Muscle of leg (tissue), 16 donors: ENCODE results near the gene AFF4. TPM values are rescaled to one million over a fixed set of nuclear protein-coding genes. Genes with fewer than 3 reads are reported as not detected.
A peak's percentile ranks its signal among the peaks of the same experiment; 100 is the strongest.
"Not testable (repeated sequence)": the region's sequence is repeated elsewhere in the genome, so short reads cannot be mapped to it uniquely, and the experiment has no call there.

Source experiments
- DNase-seq: peaks from one replicate; pipeline ENCODE4 v3.0.0; 2013
- H3K27ac ChIP-seq: one replicate; pipeline ENCODE4 v1.5.1; 2013; ENCODE audit warnings: mild to moderate bottlenecking, low read length, control low read depth
- H3K27me3 ChIP-seq: one replicate; pipeline ENCODE4 v1.6.1; 2013; ENCODE audit warnings: low read length; ENCODE audit not compliant: control insufficient read depth, insufficient read depth
- H3K36me3 ChIP-seq: one replicate; pipeline ENCODE4 v1.6.1; 2013; ENCODE audit warnings: low read length; ENCODE audit not compliant: control insufficient read depth, insufficient read depth
- H3K4me1 ChIP-seq: one replicate; pipeline ENCODE4 v1.6.1; 2013; ENCODE audit warnings: low read length; ENCODE audit not compliant: control insufficient read depth, insufficient read depth
- H3K4me3 ChIP-seq: one replicate; pipeline ENCODE4 v1.5.1; 2013; ENCODE audit warnings: low read length, control low read depth
- H3K9me3 ChIP-seq: replicated peaks from 2 replicates; pipeline ENCODE4 v1.6.1; 2013; ENCODE audit warnings: low read depth, low read length; ENCODE audit not compliant: control insufficient read depth
- WGBS: methylation state at CpG from one replicate; pipeline ENCODE4 v1.1.5; 2013; ENCODE audit warnings: missing lambda C conversion rate; ENCODE audit not compliant: insufficient coverage; 5-methylcytosine and 5-hydroxymethylcytosine counted together
- long read RNA-seq, 11 donors: transcript quantifications; one replicate each; lab custom pipeline, GENCODE V29; 2026
- polyA plus RNA-seq, 8 donors: library from polyadenylated mRNA; unstranded; fragments of 120-200 nt; gene quantifications; one replicate each; pipeline versions ENCODE4 v1.2.1 to v1.2.3, GENCODE V29; 2013; ENCODE audit warnings: inconsistent platforms in 1 of 8, low replicate concordance in 1 of 8; ENCODE audit not compliant: insufficient read length in 8 of 8, insufficient read depth in 1 of 8
- total RNA-seq: library from RNA; stranded (reverse); fragments of 120-200 nt; gene quantifications from one replicate; pipeline ENCODE4 v1.2.4, GENCODE V29; 2013

The AFF4 gene
- total RNA-seq = 32.3 TPM
- polyA plus RNA-seq = 10 to 100 TPM; 25.5 to 51.8 (median 39.7) TPM
- long read RNA-seq, donor 1 = 0 reads
- long read RNA-seq, donor 2 = 0 reads
- long read RNA-seq, donor 3, full-length matches to known transcripts = 1 of 6 reads
- long read RNA-seq, donor 3, partial matches to known transcripts = 5 of 6 reads
- long read RNA-seq, donor 3, other reads (novel, unspliced or antisense) = 0 of 6 reads
- long read RNA-seq, donor 4, partial matches to known transcripts = 10 of 10 reads
- long read RNA-seq, donor 4, other reads (novel, unspliced or antisense) = 0 of 10 reads
- long read RNA-seq, donor 5, full-length matches to known transcripts = 5 of 30 reads
- long read RNA-seq, donor 5, partial matches to known transcripts = 25 of 30 reads
- long read RNA-seq, donor 5, other reads (novel, unspliced or antisense) = 0 of 30 reads
- long read RNA-seq, donor 6, full-length matches to known transcripts = 4 of 16 reads
- long read RNA-seq, donor 6, partial matches to known transcripts = 12 of 16 reads
- long read RNA-seq, donor 6, other reads (novel, unspliced or antisense) = 0 of 16 reads
- long read RNA-seq, donor 7, partial matches to known transcripts = 0 of 1 reads
- long read RNA-seq, donor 7, other reads (novel, unspliced or antisense) = 0 of 1 reads
- long read RNA-seq, donor 8, partial matches to known transcripts = 13 of 13 reads
- long read RNA-seq, donor 8, other reads (novel, unspliced or antisense) = 0 of 13 reads
- long read RNA-seq, donor 9, partial matches to known transcripts = 0 of 1 reads
- long read RNA-seq, donor 9, other reads (novel, unspliced or antisense) = 0 of 1 reads
- long read RNA-seq, donor 10, partial matches to known transcripts = 17 of 17 reads
- long read RNA-seq, donor 10, other reads (novel, unspliced or antisense) = 0 of 17 reads
- long read RNA-seq, donor 11, full-length matches to known transcripts = 1 of 7 reads
- long read RNA-seq, donor 11, partial matches to known transcripts = 6 of 7 reads
- long read RNA-seq, donor 11, other reads (novel, unspliced or antisense) = 0 of 7 reads

DNA sequence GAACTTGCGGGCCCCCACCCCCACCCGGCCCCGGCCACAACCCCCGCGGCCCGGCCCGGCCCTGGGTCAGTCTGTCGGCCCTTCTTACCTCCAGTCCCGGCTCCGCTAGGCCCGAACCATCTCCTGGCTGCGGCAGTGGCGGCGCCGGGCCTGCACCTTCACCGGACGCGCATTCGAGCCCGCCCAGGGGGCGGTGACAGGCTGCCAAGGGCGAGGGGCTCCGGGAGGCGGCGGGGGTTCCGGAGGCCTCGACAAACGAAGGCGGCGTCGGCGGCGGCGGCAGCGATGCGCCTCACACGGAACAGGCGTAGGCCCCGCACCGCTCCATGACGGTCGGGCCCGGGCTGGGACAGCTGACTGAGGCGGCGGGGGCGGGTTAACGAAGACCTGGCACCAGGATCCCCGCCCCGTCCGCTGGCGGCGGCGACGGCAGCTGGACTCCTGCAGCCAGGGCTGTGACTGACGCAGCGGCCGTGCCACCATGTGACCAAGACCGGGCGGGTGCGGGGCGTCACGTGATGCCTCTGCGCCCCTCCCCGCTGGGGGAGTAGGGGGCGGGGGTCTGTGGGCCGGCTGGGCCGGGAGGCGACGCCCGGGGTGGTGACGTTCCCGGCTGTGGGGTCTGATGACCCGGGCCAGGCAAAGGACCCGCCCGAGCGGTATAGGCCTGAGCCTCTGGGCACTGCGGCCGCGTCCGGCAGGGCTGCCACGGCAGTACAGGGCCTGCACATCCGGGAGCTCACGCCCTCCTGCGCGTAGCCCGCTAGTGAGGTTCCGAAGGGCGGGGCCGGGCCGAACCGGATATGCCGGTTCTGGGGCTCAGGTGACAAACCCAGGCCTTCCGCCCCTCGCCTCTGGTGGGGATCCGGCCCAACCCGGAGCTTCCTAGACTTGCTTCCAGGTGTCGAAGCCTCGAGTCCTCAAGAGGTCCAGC, at the start of gene AFF4:
Gene AFF4 (minus strand): TSS at position 464 of the 934 bp plus-strand sequence. CDS start 26,445 bp downstream, outside the sequence.
- Histone ChIP-seq H3K4me3 (peak within 1 kb of the TSS; percentile 76), H3K36me3 (no peaks in the 10 kb centered on the region), H3K27ac (peak within 1 kb of the TSS; percentile 98), H3K9me3 (no peaks in the 10 kb centered on the region), H3K4me1 (peaks cover 13% of the 10 kb centered on the region), H3K27me3 (no peaks in the 10 kb centered on the region)
- 0% methylated on average over 92 of the region's 98 CpGs for WGBS
- DNase-seq = peak; percentile 99

- not testable (repeated sequence) for H3K27ac ChIP-seq, DNase-seq, H3K36me3 ChIP-seq, H3K9me3 ChIP-seq, H3K4me3 ChIP-seq, H3K4me1 ChIP-seq, H3K27me3 ChIP-seq
- 86% methylated on average over 1 of the region's 6 CpGs for WGBS
Measured at GRCh38 chr5:133008455-133008854, 45.0 kb upstream of the AFF4 start.

DNA sequence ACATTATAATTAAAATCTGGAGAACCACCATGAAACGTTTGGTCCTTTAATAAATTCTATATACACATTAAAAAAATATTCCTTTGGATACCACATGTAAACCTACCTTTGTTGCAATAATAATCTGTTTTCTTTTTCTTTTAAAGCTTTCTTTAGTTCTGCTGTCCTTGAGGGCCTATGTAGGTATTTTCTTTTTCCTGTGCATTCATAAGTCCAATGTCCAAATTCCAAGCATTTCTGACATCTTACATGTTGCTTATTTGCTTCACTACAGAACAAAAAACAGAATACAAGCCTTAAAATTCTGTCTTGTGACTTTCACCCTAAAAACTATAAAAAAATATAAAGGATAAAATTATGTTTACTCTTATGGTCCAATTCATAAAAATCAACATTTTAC, 43.2 kb upstream of the AFF4 start:
- no peak for DNase-seq
- Histone ChIP-seq H3K36me3 (peaks cover 11% of the 10 kb centered on the region), H3K27ac (no peak overlapping the region), H3K4me1 (no peaks in the 10 kb centered on the region), H3K9me3 (no peaks in the 10 kb centered on the region), H3K27me3 (no peaks in the 10 kb centered on the region), H3K4me3 (no peak overlapping the region)
- WGBS = no CpG with 5 or more reads among the region's 1 CpG

DNA sequence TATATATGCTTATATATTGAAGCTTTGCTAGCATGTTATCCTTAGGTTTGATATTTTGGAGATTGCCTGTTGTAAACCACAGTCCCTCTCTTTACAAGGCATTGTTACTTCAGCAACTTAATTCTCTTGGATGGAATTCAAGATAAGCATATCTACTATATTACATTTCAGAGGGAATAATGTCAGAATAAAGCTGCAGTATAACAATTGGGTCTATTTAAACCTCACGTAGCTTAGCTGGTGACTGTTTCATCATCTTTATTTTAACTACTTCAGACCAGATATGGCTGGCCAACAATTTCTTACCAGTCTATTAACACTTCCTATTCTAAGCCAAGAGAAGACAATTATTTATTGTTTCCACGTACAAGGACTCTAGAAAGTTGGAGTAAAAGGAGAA, 35.8 kb upstream of the AFF4 start:
- Histone ChIP-seq H3K36me3 (peaks cover 11% of the 10 kb centered on the region), H3K4me3 (no peak overlapping the region), H3K27ac (no peak overlapping the region), H3K4me1 (no peaks in the 10 kb centered on the region), H3K27me3 (no peaks in the 10 kb centered on the region), H3K9me3 (no peaks in the 10 kb centered on the region)
- DNase-seq = no peak
- no CpG with 5 or more reads among the region's 2 CpGs for WGBS

DNA sequence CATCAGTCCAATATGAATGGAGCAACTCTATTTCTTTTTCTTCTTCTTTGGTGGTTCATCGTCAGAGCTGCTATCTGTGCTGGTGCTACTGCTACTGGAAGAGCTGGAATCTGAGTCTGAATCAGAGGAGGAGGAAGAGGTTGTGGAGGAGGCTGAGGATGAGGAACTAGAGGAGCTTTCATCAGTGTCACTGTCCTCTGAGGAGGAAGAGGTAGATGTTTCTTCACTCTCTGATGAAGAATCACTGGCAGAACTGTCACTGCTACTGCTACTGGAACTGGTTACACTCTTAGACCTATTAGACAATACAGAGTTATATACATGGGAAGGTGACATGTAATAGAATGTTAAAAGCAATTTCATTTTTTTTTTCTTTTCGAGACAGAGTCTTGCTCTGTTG, 35.1 kb upstream of the AFF4 start:
- no peaks in the 10 kb centered on the region for H3K27me3 ChIP-seq
- no peaks in the 10 kb centered on the region for H3K9me3 ChIP-seq
- no peak overlapping the region for H3K4me3 ChIP-seq
- H3K4me1 ChIP-seq = no peaks in the 10 kb centered on the region
- no CpG with 5 or more reads among the region's 2 CpGs for WGBS
- DNase-seq = no peak
- peaks cover 8% of the 10 kb centered on the region for H3K36me3 ChIP-seq
- no peak overlapping the region for H3K27ac ChIP-seq

- no peak overlapping the region for H3K4me3 ChIP-seq
- H3K4me1 ChIP-seq = no peaks in the 10 kb centered on the region
- H3K9me3 ChIP-seq = no peaks in the 10 kb centered on the region
- WGBS = no CpG with 5 or more reads among the region's 1 CpG
- no peaks in the 10 kb centered on the region for H3K36me3 ChIP-seq
- no peak for DNase-seq
- no peaks in the 10 kb centered on the region for H3K27me3 ChIP-seq
- H3K27ac ChIP-seq = no peak overlapping the region
Measured at GRCh38 chr5:132996307-132996706, 32.9 kb upstream of the AFF4 start.

DNA sequence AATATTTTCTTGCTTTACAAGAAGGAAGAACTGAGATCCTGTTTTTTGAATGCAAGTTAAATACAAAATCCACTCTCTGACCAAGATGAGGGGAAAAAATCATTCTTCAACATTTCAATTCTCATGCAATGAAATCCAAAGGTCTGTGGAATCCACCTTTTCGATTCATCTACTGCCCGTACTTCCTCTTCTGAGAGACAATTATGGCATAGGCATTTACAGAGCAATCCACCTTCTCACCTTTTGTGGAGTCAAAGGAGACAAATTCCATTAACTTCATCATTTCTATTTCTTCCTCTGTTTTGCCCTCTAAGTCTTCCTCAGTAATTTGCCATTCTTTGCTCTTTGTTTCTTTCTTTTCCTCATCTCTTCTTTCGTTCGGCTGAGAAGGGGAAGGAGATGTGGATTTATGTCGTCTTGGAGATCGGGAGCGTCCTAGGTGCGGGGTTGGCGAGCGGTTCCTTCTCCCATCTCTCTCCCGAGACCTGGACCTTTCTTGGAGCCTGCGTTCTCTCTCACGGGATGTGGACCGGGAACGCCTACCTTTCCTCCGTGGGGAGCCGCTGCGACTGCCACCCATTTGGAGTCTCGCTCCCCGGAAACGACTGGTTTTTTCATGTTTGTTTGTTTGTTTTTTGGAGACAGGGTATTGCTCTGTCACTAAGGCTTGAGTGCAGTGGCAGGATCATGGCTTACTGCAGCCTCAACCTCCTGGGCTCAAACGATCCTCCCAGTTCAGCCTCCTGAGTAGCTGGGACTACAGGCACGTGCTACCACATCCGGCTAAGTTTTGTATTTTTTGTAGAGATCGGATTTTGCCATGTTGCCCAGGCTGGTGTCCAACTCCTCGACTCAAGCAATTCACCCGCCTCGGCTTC, 24.3 kb upstream of the AFF4 start:
- no peak overlapping the region for H3K4me3 ChIP-seq
- no peaks in the 10 kb centered on the region for H3K27me3 ChIP-seq
- no peaks in the 10 kb centered on the region for H3K4me1 ChIP-seq
- H3K9me3 ChIP-seq = no peaks in the 10 kb centered on the region
- no peak overlapping the region for H3K27ac ChIP-seq
- no peak for DNase-seq
- H3K36me3 ChIP-seq = no peaks in the 10 kb centered on the region
- WGBS = 93% methylated on average over 14 of the region's 28 CpGs

DNA sequence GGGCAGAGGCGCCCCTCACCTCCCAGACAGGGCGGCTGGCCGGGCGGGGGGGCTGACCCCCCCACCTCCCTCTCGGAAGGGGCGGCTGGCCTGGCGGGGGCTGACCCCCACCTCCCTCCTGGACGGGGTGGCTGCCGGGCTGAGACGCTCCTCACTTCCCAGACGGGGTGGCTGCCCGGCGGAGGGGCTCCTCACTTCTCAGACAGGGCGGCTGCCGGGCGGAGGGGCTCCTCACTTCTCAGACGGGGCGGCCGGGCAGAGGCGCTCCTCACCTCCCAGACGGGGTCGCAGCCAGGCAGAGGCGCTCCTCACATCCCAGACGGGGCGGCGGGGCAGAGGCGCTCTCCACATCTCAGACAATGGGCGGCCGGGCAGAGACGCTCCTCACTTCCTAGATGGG, 19.5 kb upstream of the AFF4 start:
- not testable (repeated sequence) for H3K27me3 ChIP-seq, H3K4me1 ChIP-seq, H3K27ac ChIP-seq, H3K9me3 ChIP-seq, H3K4me3 ChIP-seq, H3K36me3 ChIP-seq, DNase-seq
- WGBS = 96% methylated on average over 5 of the region's 30 CpGs

DNA sequence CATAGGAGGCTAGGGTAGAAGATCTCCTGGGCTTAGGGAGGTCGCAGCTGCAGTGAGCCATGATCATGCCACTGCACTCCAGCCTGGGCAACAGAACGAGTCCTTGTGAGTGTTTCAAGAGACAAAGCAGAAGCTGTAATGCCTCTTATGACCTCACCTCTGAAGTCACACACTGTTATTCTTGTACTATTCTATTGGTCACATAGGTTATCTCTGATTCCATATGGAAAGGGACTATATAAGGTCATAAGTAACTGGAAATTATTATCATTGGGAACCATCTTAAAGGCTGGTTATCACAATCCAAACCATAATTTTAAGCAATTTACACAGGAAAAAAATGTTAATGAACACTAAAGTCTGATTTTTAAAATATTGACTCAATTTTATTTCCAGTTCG, 17.9 kb upstream of the AFF4 start:
- no peaks in the 10 kb centered on the region for H3K9me3 ChIP-seq
- no peak for DNase-seq
- H3K27ac ChIP-seq = no peak overlapping the region
- H3K4me1 ChIP-seq = no peaks in the 10 kb centered on the region
- WGBS = 86% methylated on average over 1 of the region's 3 CpGs
- no peaks in the 10 kb centered on the region for H3K27me3 ChIP-seq
- no peaks in the 10 kb centered on the region for H3K36me3 ChIP-seq
- no peak overlapping the region for H3K4me3 ChIP-seq
